HG02798 (cell line): ENCODE data around the gene ID3.

Experiments used
- ATAC-seq: cut with Tn5 transposase; IDR thresholded peaks from one replicate; pipeline ENCODE4 v1.9.1; 2021; ENCODE audit warnings: mild to moderate bottlenecking; ENCODE audit not compliant: unreplicated experiment, poor library complexity

ID3 gene

DNA sequence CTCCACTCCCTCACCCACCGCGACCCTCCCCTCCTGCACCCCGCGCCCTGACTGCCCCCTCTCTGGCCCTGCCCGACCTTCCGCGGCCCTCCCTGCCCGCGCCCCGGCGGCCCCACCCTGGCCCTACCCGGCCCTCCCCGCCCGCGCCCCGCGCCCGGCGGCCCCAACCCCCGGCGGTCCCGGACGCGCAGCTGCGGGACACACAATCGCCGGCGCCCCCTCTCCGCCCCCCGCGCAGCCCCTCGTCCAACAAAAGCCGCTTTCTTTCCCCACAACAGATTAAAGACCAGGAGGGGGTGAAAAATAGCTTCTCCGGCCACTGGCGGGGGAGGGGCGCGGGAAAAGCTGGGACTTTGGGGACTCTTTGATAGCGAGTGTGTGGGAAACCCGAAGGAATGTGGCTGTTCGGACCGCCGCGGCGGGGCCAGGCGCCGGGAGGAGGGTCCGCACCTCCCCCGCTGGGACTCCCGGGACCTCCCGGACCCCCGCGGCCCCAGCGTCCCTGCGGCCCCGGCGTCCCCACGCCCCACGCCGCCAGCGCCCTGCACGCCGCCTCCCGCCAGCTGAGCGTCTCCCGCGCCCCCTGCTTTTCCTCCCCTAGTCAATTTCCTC, 8.8 kb upstream of the ID3 start:
- ATAC-seq: no peak

DNA sequence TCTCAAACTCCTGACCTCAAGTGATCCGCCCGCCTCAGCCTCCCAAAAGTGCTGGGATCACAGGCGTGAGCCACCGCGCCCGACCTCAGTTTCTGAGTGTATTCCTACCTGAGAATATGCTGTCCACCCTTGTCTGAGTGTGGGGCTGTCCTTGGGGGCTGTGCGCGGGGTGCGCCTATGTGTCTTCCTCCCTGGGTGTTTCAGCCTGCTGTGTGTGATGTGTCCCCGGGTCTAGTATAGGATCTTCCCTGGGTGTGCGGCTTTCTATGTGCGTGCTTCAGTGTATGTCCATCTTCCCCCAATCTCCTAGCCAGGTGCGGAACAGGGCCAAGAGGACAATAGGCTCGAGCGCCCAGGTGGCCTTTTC, 8.3 kb upstream of the ID3 start:
- ATAC-seq: no peak

DNA sequence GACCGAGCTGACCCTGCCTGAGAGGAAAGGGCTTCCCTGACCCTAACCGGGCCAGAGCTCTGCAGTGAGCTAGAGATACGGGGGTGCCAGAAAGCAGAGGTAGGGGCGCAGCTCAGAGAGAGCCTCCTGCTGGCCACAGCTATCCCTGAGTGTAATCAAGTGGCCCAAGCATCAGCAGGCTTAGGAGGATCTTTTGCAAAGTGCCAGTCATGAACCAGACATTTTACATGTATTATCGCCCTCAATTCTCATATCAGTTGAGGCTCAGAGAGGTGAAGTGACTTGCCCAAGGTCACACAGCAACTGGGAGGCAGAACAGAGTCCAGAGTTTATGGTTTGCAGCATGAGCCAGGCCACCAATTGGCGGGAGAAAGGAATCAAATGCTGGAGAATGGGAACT, 7.0 kb upstream of the ID3 start:
- no peak for ATAC-seq

DNA sequence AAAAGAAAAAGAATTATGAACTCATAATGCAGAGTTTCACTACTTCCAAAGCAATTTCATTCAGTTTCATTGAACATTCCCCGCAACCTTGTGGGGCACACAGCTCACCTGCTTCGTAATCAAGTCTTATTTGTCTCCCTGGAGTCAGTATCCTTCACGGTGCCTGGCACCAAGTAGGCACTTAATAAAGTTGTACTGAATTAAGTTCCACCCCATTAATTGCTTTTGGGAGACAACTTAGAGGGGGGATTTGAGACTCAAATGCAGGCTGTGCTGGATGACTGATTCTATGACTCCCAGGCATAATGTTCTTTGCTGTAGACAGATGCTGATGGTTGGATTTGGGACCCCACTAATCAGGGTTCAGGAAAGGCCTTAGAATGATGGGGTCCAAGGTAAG, 6.5 kb upstream of the ID3 start:
- no peak for ATAC-seq

DNA sequence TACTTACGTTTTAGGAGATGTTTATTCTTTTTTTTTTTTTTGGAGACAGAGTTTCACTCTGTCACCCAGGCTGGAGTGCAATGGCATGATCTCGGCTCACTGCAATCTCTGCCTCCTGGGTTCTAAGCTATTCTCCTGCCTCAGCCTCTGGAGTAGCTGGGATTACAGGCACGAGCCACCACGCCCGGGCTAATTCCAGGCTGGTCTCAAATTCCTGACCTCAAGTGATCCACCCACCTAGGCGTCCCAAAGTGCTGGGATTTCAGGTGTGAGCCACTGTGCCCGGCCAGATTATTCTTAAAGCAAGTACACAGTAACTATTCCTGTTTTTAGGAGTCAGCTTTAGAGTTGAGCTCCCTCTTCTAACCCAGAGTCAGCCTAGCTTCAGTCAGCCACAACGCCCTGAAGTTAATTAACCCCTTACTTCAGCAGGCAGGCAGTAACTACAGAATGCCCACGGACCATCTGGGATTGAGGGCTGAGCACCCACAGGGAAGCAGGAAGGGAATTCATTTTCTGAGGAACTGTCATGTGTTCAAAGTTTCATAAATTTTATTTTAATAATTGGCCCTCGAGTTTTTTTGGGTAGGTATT, 5.3 kb upstream of the ID3 start:
- no peak for ATAC-seq

DNA sequence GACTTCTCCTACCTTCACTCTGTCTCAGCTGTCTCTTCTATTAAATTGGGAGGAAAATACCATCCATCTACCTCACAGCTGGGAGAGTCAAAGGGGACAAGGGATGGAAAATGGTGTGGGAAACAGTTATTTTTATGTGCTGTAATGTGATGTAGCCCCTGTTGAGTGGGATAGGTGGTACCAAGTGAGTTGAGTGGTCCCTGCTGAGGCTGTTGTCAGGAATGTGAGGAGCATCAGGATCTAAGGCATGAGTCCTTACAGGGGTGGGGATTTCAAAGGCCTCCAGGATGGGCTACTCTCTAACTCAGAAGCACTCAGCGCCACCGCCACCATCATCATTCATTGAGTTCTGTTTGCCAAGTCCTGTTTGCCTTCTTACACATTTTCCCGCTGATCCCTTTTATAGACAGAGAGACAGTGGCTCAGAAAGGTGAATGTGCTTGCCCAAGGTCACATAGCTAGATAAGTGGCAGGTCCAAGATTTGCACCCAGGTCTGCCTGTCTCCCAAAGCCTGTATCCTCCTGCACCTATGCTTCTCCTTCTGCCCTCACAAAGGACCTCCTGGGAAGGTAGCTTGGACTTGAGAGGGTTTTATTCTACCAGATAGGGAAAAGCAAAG, 4.6 kb upstream of the ID3 start:
- ATAC-seq: no peak

DNA sequence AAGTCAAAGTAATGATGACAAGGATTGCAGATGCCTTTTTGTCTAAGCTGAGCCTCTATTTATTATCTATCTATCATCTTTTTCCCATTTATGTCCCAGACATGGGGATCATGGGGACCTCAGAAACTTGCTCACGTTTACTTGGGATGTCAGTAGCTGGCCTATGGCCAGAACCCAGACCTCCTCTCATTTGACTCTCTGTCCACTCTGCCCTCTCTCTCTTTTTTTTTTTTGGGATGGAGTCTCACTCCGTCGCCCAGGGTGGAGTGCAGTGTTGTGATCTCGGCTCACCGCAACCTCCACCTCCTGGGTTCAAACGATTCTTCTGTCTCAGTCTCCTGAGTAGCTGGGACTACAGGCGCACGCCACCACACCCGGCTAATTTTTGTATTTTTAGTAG, 3.7 kb upstream of the ID3 start:
- ATAC-seq: no peak

DNA sequence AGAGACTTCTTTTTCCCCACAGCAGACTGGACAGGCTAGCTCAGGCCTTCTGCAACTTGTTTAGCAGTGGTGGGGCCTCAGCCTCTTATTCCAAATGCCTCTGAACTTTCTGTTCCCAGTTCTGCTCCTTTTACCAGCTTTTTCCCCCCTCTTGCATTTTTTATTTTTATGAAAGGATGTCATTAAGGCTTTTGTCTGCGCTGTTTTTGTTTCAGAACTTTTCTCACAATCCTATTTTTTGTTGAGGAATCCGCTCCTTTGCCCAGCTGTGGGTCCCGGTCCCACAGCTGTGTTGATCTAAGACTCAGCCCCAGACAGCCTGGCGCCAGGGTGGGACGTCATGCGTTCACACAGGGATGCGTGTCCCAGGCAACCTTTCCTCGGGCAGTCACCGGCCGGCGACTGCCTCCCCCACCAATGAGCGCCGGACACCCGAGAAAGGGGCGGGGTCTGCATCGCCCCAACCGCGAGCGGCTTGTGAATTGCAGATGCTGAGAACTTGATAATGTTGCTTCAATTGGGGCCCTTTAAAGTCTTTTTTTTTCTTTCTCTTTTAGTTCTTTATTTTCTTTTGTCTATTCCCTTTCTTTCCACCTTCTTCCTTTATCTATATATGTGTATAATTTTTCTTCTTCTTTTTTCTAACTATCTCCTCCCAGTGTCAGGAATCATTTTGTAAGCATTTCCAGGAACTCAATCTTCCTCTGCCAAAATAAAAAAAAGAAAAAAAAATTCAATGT, 3.0 kb upstream of the ID3 start:
- no peak for ATAC-seq

DNA sequence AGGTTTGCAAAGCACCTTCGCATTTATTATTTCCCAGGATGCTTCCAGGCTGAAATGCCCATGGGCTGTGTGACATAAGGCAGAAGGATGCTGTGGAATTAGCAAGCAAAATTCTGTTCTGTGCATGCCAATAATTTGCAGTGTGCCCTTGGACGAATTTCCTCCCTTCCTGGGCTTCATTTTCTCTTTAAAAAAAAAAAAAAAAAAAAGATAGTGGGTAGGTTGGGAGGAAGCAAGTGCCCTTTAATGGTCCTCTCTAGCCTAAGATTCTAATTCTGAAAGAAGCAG, 2.5 kb upstream of the ID3 start:
- ATAC-seq: no peak

DNA sequence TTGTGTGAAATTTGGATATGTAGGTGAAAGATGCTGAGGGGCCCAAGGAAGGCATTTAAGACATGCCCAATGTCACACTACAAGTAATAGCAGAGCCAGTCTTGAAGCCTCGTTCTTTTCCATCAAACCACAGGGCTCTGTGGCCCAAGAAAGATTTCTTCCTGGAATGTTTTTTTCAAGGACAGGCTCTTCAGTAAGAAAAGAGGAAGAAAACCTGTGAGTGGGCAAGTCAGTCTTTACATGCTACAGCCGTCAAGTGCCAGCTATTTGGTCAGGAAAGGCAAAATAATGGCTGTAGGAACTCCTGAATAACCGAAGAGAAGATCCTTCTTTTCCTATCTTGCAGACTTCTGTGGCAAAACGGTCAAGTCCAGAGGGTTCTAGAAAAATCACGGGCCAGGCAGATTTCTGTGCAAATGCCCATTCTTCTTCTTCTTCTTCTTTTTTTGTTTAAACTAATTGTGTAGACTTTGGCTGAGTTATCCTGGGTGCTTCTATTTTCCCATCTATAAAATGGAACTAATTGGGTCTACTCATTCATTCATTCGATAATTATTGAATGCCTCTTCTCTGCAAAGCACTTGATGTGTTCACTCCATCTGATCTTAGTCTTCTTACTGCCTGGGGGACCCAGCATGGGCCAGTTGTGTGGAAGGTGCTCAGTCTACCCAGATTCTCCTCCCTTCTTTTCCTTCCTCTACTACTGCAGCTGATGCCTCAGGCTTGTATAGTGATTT, 1.9 kb upstream of the ID3 start:
- ATAC-seq: no peak

DNA sequence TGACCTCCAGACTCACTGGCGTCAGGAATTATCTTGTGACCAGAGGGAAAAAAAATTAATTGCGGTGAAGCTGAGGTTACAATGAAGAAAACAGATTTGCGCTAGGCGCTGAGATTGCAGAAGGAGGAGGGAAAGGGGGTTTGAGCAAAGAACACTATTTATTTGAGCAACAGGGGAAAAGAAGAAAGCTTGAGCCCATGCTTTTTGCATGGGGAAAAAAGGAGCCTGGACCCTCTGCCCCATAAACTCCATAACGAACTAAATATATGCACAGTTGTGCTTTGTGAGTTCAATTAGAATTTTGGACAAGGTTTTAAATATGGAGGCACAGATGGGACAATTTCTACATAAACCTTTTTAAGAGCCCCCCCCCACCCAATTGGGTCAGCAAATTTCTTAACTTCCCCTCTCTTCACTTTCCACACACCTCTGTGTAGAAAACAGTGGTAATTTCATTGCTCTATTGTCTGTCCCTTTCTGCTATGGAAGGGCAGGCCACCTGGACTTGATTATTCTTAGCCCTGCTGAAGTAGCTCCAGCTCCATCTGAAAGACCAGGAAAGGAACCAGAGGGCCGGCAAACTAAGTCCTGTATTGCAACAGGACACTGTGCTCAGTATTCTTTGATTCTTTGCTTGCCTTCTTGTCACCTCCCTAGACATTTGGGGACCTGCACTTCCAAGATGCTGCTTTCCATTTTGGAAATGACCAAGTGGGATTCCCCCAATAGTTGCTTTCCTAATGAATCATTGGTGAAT, 862 bp upstream of the ID3 start:
- no peak for ATAC-seq

DNA sequence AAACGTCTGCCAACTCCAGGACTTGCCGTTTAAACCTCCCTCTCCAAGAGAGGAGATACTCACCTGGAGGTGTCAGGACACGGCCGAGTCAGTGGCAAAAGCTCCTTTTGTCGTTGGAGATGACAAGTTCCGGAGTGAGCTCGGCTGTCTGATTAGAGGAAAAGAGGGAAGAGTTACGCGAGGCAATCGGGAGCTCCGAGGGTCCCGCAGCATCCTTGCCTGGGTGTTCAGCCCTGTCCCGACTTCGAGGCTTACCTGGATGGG, 497 bp downstream of the ID3 start:
- no peak for ATAC-seq

DNA sequence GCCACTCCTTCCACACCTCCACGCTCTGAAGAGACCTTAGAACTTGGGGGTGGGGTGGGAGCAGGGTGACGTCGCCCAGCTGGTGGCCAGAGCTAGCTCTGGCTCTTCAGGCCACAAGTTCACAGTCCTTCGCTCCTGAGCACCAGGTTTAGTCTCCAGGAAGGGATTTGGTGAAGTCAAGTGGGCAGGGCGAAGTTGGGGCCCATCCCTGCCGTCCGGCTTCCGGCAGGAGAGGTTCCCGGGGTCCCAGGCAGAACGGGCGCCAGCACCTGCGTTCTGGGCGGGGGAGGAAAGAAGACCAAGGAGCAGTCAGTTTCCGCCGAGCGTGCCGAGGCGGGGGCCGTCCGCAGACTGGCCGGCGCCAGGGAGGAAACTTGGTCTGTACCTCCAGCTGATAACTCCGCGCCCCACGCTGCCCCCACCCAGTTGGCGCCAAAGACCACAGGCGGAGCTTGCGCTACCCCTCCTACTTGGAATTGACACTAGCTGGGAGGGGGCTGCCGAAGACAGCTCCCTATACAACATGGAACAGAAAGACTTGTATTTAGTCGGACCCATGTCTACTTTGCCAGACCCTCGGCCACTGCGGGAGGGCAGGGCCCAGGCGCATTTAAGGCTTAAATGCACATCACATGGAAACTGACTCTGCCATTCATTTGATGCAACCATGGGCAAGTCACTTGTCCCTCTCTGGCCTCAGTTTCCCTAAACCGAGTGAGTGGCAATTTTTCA, 995 bp downstream of the ID3 start:
- no peak for ATAC-seq

DNA sequence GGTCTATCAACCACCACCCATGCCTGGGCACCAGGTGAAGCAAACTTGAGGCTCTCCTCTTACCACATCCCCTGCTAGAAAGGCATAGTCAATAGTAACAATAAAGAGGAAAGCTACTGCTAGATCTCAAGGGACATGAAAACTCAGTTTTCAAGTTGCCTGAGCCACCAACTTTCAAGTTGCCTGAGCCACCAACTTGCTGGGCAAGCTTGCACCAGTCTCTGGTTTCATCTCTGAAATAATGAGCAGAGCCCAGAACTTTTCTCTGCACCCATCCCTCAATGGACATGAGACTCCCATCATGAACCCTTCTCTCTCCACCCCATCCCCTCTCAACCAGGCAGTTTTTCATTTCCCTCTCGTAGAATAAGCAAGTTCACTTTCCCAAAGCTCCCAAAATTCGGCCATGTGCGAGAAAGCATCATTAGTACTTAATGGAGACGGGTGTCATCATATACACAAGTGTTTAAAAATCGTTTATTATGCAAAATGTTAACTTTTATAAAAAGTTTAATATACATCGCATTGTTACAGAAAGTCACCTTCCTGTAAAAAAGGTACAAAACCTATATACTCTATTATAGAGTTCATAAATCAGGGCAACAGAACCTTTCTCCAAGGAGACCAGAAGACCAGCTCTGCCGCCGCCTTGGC, 1.7 kb downstream of the ID3 start:
- ATAC-seq: no peak

DNA sequence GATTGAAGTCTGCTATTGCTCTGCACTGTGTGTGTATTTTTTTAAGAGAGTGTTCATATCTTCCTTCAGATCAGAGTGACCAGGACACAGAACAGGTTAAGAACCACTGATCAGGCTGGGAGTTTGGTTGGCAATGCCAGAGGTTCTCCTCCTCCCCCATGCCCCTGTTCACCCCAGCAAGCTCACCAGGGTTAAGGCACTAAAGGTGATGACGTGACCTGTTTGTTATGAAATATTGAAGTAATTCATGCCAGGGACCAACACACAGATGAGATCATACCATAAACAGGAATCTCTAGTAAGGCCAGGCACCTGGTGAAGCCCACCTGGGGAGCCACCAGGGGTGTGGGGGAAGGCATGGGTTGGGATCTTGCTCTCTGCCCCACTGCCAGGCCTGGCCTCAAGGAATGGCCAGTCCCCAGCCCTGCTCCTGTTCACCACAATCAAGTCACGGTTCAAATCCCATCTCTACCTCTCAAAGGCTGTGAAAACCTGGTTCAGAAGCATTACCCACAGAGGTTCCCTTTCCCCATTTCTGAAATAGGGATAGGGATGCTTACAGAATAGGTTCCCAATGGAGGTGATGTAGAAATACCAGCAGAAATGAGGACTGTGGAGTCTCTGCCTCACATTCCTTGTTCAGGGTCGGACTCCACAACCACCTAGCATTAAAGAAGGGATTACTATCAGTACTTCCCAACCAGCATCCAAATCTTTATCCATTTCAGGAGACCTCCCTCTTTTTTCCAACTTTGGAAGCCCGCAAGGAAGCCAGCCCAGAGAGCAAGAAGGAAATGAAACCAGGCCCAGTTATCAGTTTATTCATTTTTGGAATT, 2.4 kb downstream of the ID3 start:
- no peak for ATAC-seq

DNA sequence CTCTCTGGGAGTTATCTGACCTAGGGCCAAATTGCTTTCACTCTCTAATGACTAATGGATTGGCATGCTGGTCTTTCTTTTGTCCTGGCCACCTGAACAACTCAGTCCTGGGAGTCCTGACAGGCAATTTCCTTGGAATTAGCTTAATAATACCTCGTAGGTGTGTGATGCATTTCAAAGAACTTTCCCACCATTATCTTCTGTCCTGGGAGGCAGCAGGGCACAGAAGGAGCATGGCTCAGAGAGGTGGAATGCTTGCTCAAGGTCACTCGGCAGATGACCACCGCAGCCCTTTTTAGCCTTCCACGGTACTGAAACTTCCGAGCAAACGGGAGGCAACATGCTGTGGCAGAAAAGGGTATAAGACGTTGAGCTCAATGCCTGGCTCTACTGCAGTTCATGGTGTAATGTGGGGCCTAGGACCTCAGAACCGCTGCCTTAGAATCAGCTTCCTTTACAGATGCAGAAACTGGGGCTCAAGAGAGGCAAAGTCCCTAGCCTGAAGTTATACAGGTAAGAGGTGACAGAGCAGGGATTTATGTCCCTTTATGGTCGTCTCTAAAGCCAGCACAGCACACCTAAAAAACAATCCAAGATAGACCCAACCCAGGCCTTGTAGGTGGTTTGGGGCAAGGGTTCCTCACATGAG, 3.2 kb downstream of the ID3 start:
- ATAC-seq: no peak

DNA sequence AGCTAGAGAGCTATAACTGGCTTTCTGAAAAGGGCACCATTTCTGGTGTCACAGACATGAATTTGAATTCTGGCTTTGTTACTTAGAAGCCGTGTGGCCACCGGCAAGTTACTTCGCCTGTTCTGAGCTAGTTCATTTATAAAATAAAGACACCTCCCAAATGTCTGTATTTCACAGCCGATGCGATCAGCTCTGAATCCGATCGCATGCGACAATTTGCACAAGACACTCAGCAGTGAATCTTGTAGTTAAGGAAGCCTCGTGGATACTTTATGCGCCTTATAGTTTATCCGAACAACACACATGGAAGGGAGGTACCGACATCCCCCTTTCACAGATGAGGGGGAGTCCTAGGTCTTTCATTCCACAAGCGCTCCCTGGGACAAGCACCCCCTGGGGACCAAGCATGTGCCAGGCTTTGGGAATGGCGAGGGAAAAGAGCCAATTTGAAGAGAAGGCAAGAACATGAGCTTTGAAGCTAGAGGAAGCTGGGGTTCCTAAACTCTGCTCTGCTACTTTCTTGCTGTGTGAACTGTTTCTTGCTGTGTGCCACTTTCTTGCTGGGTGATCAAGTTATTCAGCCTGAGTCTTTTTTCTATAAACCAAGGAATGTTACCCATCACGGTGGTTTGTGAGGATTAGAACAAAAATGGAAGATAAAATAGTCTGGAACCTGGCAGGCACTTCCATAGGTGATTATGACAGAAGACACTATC, 3.9 kb downstream of the ID3 start:
- no peak for ATAC-seq
